GM12878 (cell line): Measurements from ENCODE around the gene NLGN1. TPM values are rescaled to one million over a fixed set of nuclear protein-coding genes. Genes with fewer than 3 reads are reported as not detected.

Experiments used
- ATAC-seq: fragments of 200-7000 bp; cut with Tn5 transposase; 3 replicates; pipeline ENCODE4 v1.9.1; 2020; ENCODE audit warnings: mild to moderate bottlenecking, moderate library complexity
- BruUV-seq: library from RNA; stranded (reverse); fragments of 400-500 nt; replicated peaks from 2 replicates; lab custom pipeline; 2021; lab: Mats Ljungman, UMichigan
- CTCF ChIA-PET: fragments of 300-600 bp; sonication (Branson Sonifier 250); formaldehyde crosslinking; extraction: SDS; loops from one replicate; lab custom pipeline; 2021; ENCODE audit warnings: inconsistent platforms; lab: Yijun Ruan, JAX
- POLR2A ChIA-PET: fragments of 350-600 bp; formaldehyde crosslinking; extraction: SDS; loops from one replicate; lab custom pipeline; 2021; ENCODE audit warnings: inconsistent platforms; lab: Charles Lee
- RAD21 ChIA-PET: fragments of 300-600 bp; sonication (Branson Sonifier 250); formaldehyde crosslinking; loops from one replicate; lab custom pipeline; 2023; ENCODE audit warnings: antibody characterized with exemption; ENCODE audit not compliant: unreplicated experiment; lab: Charles Lee
- SMC1A ChIA-PET: fragments of 300-600 bp; sonication (Branson Sonifier 250); formaldehyde crosslinking; loops from one replicate; lab custom pipeline; 2023; ENCODE audit not compliant: unreplicated experiment, uncharacterized antibody; lab: Charles Lee
- DNase-seq: peaks from one replicate; pipeline ENCODE4 v3.0.0-alpha.2; 2011; ENCODE audit warnings: low read depth, low spot score
- FAIRE-seq: peaks from 3 replicates; lab custom pipeline; 2011; peaks lifted over from hg19 to GRCh38; lab: Jason Lieb, UNC
- H2AFZ ChIP-seq: 2 replicates; pipeline ENCODE4 v1.6.0; 2011; ENCODE audit warnings: low read depth, low read length, control low read depth; ENCODE audit not compliant: control insufficient read depth
- H3K27ac ChIP-seq: 2 replicates; pipeline ENCODE4 v1.5.1; 2011; ENCODE audit warnings: control low read depth; ENCODE audit not compliant: control insufficient read depth, insufficient read depth
- H3K27me3 ChIP-seq, 2 experiments: replicated peaks in 1 of 2; 2 replicates each; pipeline versions ENCODE4 v1.6.0 to v1.6.1; 2011; ENCODE audit warnings: low read length in 1 of 2; ENCODE audit not compliant: control insufficient read depth in 2 of 2, insufficient read depth in 2 of 2
- H3K36me3 ChIP-seq, 2 experiments: 2 replicates each; pipeline ENCODE4 v1.5.1; 2011; ENCODE audit warnings: low read length in 1 of 2; ENCODE audit not compliant: control insufficient read depth in 2 of 2, insufficient read depth in 2 of 2
- H3K4me1 ChIP-seq: 2 replicates; pipeline ENCODE4 v1.6.1; 2011; ENCODE audit warnings: mild to moderate bottlenecking, low read length, moderate library complexity, mixed read lengths; ENCODE audit not compliant: control insufficient read depth, insufficient read depth
- H3K4me2 ChIP-seq: 2 replicates; pipeline ENCODE4 v1.6.0; 2011; ENCODE audit warnings: control low read depth; ENCODE audit not compliant: control insufficient read depth, insufficient read depth
- H3K4me3 ChIP-seq: fragments of 200-600 bp; sonication (generic); 2 replicates; pipeline ENCODE4 v1.5.1; 2016
- H3K79me2 ChIP-seq: 2 replicates; pipeline ENCODE4 v1.6.0; 2011; ENCODE audit warnings: low read length; ENCODE audit not compliant: control insufficient read depth, insufficient read depth
- H3K9ac ChIP-seq: 2 replicates; pipeline ENCODE4 v1.8.0; 2011; ENCODE audit warnings: low read length, control low read depth, mixed read lengths; ENCODE audit not compliant: control insufficient read depth, insufficient read depth
- H3K9me3 ChIP-seq: replicated peaks from 3 replicates; pipeline ENCODE4 v1.5.1; 2011; ENCODE audit warnings: mild to moderate bottlenecking, low read length; ENCODE audit not compliant: control insufficient read depth, insufficient read depth
- H4K20me1 ChIP-seq: 2 replicates; pipeline ENCODE4 v1.6.0; 2011; ENCODE audit not compliant: control insufficient read depth, insufficient read depth
- ASH2L ChIP-seq: fragments of 300-600, 200-600 bp; sonication (generic); IDR thresholded peaks from 2 replicates; pipeline ENCODE4 v1.6.1; 2017; ENCODE audit warnings: low read depth, mild to moderate bottlenecking, borderline replicate concordance
- BHLHE40 ChIP-seq, 2 experiments: fragments of 450-650 bp in 1 of 2; IDR thresholded peaks; 2 replicates each; pipeline ENCODE4 v1.6.1; 2011 to 2017; ENCODE audit warnings: low read depth in 2 of 2, borderline replicate concordance in 1 of 2, improper control_type of control experiment in 1 of 2, low read length in 1 of 2, mild to moderate bottlenecking in 1 of 2
- EED ChIP-seq: sonication (generic); IDR thresholded peaks from 2 replicates; pipeline ENCODE4 v1.6.1; 2016; ENCODE audit warnings: antibody characterized with exemption, low read depth
- ESRRA ChIP-seq: IDR thresholded peaks from 2 replicates; pipeline ENCODE4 v1.6.1; 2012; ENCODE audit warnings: mild to moderate bottlenecking, low read length, improper control_type of control experiment
- GABPA ChIP-seq: IDR thresholded peaks from 2 replicates; pipeline ENCODE4 v1.6.1; 2014; ENCODE audit warnings: antibody characterized with exemption, low read depth, mild to moderate bottlenecking, inconsistent platforms
- HDAC2 ChIP-seq: fragments of 200-600 bp; sonication (generic); IDR thresholded peaks from 2 replicates; pipeline ENCODE4 v1.6.1; 2017
- KAT2A ChIP-seq: conservative IDR thresholded peaks from 2 replicates; pipeline ENCODE4 v1.6.1; 2011; ENCODE audit warnings: low read depth, low read length; ENCODE audit not compliant: control insufficient read depth
- NFXL1 ChIP-seq: fragments of 450-650 bp; IDR thresholded peaks from 2 replicates; pipeline ENCODE4 v1.6.1; 2017; ENCODE audit warnings: antibody characterized with exemption, mild to moderate bottlenecking, borderline replicate concordance
- POLR2AphosphoS2 ChIP-seq: IDR thresholded peaks from 2 replicates; pipeline ENCODE4 v1.6.1; 2011; ENCODE audit warnings: low read depth, mild to moderate bottlenecking, low read length, improper control_type of control experiment, moderate library complexity
- RAD21 ChIP-seq: IDR thresholded peaks from 2 replicates; pipeline ENCODE4 v1.6.1; 2011; ENCODE audit warnings: mild to moderate bottlenecking, low read depth, low read length, moderate library complexity; ENCODE audit not compliant: insufficient read depth
- RB1 ChIP-seq: fragments of 450-650 bp; formaldehyde crosslinking; IDR thresholded peaks from 2 replicates; pipeline ENCODE4 v1.6.1; 2017; ENCODE audit warnings: mild to moderate bottlenecking, borderline replicate concordance
- SREBF2 ChIP-seq: IDR thresholded peaks from 2 replicates; pipeline ENCODE4 v1.6.1; 2012; ENCODE audit warnings: mild to moderate bottlenecking, low read length
- TAF1 ChIP-seq: IDR thresholded peaks from 2 replicates; pipeline ENCODE4 v1.6.1; 2011; ENCODE audit warnings: mild to moderate bottlenecking, low read depth, low read length, borderline replicate concordance
- ZSCAN29 ChIP-seq: fragments of 450-650 bp; IDR thresholded peaks from 2 replicates; pipeline ENCODE4 v1.6.1; 2017; ENCODE audit warnings: mild to moderate bottlenecking, moderate library complexity
- WGBS: methylation state at CpG from one replicate; pipeline ENCODE4 v1.1.6; 2016; ENCODE audit warnings: low lambda C conversion rate; ENCODE audit not compliant: insufficient replicate concordance, insufficient coverage; ENCODE audit errors: missing lambda C conversion rate; 5-methylcytosine and 5-hydroxymethylcytosine counted together
- in situ Hi-C: fragments of 300-500 bp; cut with MboI; formaldehyde crosslinking; loops from 9 replicates; pipeline ENCODE4 v1.14.3; 2018; ENCODE audit warnings: mixed read lengths
- intact Hi-C: fragments of 100-400 bp; cut with micrococcal nuclease; formaldehyde crosslinking; loops from one replicate; pipeline ENCODE4 v1.14.2; 2022; ENCODE audit not compliant: unreplicated experiment
- polyA plus RNA-seq, 11 experiments: library from polyadenylated mRNA; depleted of rRNA in 4 of 11; unstranded in 6 of 11; stranded (reverse) in 5 of 11; fragments of >200 nt; fragmentation: Nextera tagmentation in 4 of 11; fragmentation: Illumina TruSeq in 1 of 11; extraction: Ambion mirVana in 4 of 11; extraction: Trizol in 1 of 11; gene quantifications; 1 replicate in 1 of 11; 2 replicates in 10 of 11; pipeline versions ENCODE4 v1.2.1 to v1.2.3, GENCODE V29; 2011 to 2016; ENCODE audit warnings: inconsistent platforms in 2 of 11, missing spikeins in 2 of 11, low read depth in 1 of 11
- total RNA-seq, 4 experiments: library from RNA; depleted of rRNA in 3 of 4; stranded (reverse); fragments of >200 nt in 3 of 4; fragmentation: Illumina TruSeq in 1 of 4; extraction: Trizol in 1 of 4; gene quantifications; 2 replicates each; pipeline versions ENCODE4 v1.2.1 to v1.2.3, GENCODE V29; 2013 to 2021
- TF ChIP-seq, protein P1 (sequence below): IDR thresholded peaks from 2 replicates; pipeline ENCODE4 v1.6.1; 2012; ENCODE audit warnings: low read depth, low read length, improper control_type of control experiment

Gene NLGN1
- total and polyA plus RNA-seq, 10 of the 15 experiments (the other 5 are each of a cell fraction or from before 2014, with no cell fraction given), result not detected

DNA sequence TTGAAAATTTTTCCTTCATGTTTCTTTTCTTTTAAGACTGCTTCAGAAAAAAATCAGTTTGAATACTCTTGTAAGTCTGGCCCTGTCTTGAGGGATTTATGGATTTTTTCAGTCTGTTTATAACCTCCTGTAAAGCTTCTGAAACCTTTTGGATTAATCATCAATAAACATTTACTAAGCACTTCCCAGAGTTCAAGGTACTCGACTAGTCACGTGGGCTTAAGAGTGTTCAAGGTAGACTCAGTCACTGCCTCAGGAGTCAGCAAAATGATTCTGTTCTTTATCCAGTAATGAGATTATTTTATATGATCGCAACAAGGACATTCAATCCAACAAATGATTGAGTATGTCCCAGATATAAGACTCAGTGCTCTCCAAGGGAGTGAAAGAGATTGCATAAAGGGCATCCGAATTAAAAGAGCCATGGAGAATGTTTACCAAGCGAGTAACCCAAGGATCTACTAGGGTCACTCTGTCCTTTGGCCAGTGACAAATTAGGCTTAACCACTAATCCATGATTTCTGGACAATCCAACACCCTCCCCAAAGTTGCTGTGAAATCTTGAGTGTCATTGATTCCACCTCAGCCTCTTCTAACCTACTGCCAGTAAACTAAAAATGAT lies 735.0 kb downstream of the NLGN1 start:
- no peak overlapping the region for H3K4me3 ChIP-seq
- no peaks in the 10 kb centered on the region for H3K4me1 ChIP-seq
- H2AFZ ChIP-seq, result no peak overlapping the region
- ChIA-PET RAD21 (no interaction called here), CTCF (no interaction called here), SMC1A (no interaction called here), POLR2A (no interaction called here)
- 13% methylated on average over 5 of the region's 5 CpGs for WGBS
- no peaks in the 10 kb centered on the region for H3K36me3 ChIP-seq
- H4K20me1 ChIP-seq, result no peaks in the 10 kb centered on the region
- H3K27me3 ChIP-seq, result no peaks in the 10 kb centered on the region
- no TSS peak for BruUV-seq
- intact Hi-C loops, result no loop called here
- in situ Hi-C loops, result no loop called here
- no peak overlapping the region for H3K9ac ChIP-seq
- no peak overlapping the region for H3K27ac ChIP-seq
- FAIRE-seq, result no peak
- H3K4me2 ChIP-seq, result no peak overlapping the region
- no peaks in the 10 kb centered on the region for H3K9me3 ChIP-seq
- no peak for DNase-seq
- H3K79me2 ChIP-seq, result no peaks in the 10 kb centered on the region
- ATAC-seq, result no peak
- TF ChIP-seq ZSCAN29, result no peak
- TF ChIP-seq, protein P1, sequence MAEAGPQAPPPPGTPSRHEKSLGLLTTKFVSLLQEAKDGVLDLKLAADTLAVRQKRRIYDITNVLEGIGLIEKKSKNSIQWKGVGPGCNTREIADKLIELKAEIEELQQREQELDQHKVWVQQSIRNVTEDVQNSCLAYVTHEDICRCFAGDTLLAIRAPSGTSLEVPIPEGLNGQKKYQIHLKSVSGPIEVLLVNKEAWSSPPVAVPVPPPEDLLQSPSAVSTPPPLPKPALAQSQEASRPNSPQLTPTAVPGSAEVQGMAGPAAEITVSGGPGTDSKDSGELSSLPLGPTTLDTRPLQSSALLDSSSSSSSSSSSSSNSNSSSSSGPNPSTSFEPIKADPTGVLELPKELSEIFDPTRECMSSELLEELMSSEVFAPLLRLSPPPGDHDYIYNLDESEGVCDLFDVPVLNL, result no peak
- no peak for TF ChIP-seq BHLHE40 (IDR thresholded peaks at IDR 0.05; ENCODE audit: borderline replicate concordance in 1 of 2, low read depth in 2 of 2, low read length in 1 of 2)
- TF ChIP-seq EED, result no peak
- TF ChIP-seq ESRRA, result no peak
- TF ChIP-seq RB1, result no peak
- TF ChIP-seq KAT2A, result no peak
- no peak for TF ChIP-seq HDAC2
- TF ChIP-seq SREBF2, result no peak
- TF ChIP-seq POLR2AphosphoS2, result no peak
- TF ChIP-seq GABPA, result no peak
- no peak for TF ChIP-seq TAF1
- TF ChIP-seq RAD21, result no peak
- TF ChIP-seq NFXL1, result no peak
- no peak for TF ChIP-seq ASH2L
